Adrenal gland (tissue), 12 donors: ENCODE data around the gene ENDOD1. TPM values are rescaled to one million over a fixed set of nuclear protein-coding genes. Genes with fewer than 3 reads are reported as not detected.

ENCODE experiments used
- DNase-seq, 7 donors: peaks; one replicate each; pipeline ENCODE4 v3.0.0-alpha.2; 2019 to 2020
- H3K27ac ChIP-seq, 5 donors: fragments of 200-600 bp; sonication (generic) in 4 of 5; 1 replicate in 3 of 5; 2 replicates in 2 of 5; pipeline versions ENCODE4 v1.5.1 to v1.8.0; 2016 to 2020; ENCODE audit warnings: mild to moderate bottlenecking in 1 of 5
- H3K27me3 ChIP-seq: fragments of 200-600 bp; 2 replicates; pipeline ENCODE4 v1.8.0; 2021
- H3K36me3 ChIP-seq, 2 donors: fragments of 200-600 bp; replicated peaks in 1 of 2; 1 replicate in 1 of 2; 2 replicates in 1 of 2; pipeline versions ENCODE4 v1.5.1 to v1.8.0; 2018 to 2022
- H3K4me1 ChIP-seq, 2 donors: fragments of 200-600 bp; replicated peaks in 1 of 2; 1 replicate in 1 of 2; 2 replicates in 1 of 2; pipeline versions ENCODE4 v1.5.1 to v1.8.0; 2018 to 2021
- H3K4me3 ChIP-seq, 4 donors: fragments of 200-600 bp; sonication (generic) in 3 of 4; one replicate each; pipeline ENCODE4 v1.5.1; 2016 to 2018
- H3K9me3 ChIP-seq, 3 donors: fragments of 200-600 bp; sonication (generic) in 1 of 3; replicated peaks in 1 of 3; 1 replicate in 2 of 3; 2 replicates in 1 of 3; pipeline versions ENCODE4 v1.5.1 to v1.8.0; 2016 to 2021
- POLR2A ChIP-seq, 2 donors: fragments of 450-650 bp; IDR thresholded peaks; one replicate each; pipeline ENCODE4 v1.6.1; 2017; ENCODE audit warnings: antibody characterized with exemption in 2 of 2, mild to moderate bottlenecking in 2 of 2, moderate library complexity in 1 of 2
- WGBS, 4 donors: extraction: QIAGEN DNeasy Blood & Tissue Kit in 2 of 4; methylation state at CpG; one replicate each; pipeline versions ENCODE4 v1.1.5 to v1.1.7; 2013 to 2017; 5-methylcytosine and 5-hydroxymethylcytosine counted together
- intact Hi-C, 2 donors: fragments of 100-400 bp; cut with DNase I; formaldehyde crosslinking; loops; one replicate each; pipeline versions ENCODE4 v1.14.1 to v1.15.0; 2022 to 2023
- polyA plus RNA-seq, 3 donors: library from polyadenylated mRNA; stranded (reverse); fragments of 200-250 nt in 2 of 3; fragments of 350-450 nt in 1 of 3; fragmentation: Illumina TruSeq in 1 of 3; extraction: RNeasy Lipid Tissue Mini Kit (QIAGEN cat#74804) in 1 of 3; gene quantifications; one replicate each; pipeline ENCODE4 v1.2.3, GENCODE V29; 2013 to 2014
- total RNA-seq, 9 donors: library from RNA; depleted of rRNA in 4 of 9; stranded (reverse); fragments of >200 nt in 4 of 9; fragments of 120-200 nt in 1 of 9; fragmentation: NEBNext Ultra II Directional in 1 of 9; extraction: Animal tissue kit (Norgen Biotek cat#: 25700) in 1 of 9; gene quantifications; one replicate each; pipeline versions ENCODE4 v1.1.0 to v1.2.4, GENCODE V29; 2013 to 2023
- TF ChIP-seq, protein P1 (sequence below), 6 experiments: fragments of 450-650 bp in 4 of 6; fragments of 200-600 bp in 2 of 6; sonication (generic) in 1 of 6; IDR thresholded peaks; 1 replicate in 5 of 6; 2 replicates in 1 of 6; pipeline versions ENCODE4 v1.5.1 to v1.8.0; 2016 to 2021; ENCODE audit warnings: antibody characterized with exemption in 6 of 6, mild to moderate bottlenecking in 2 of 6, moderate library complexity in 1 of 6
- donor health status: healthy with polysubstance abuse.
- donor health status: Bipolar disorder and iron deficiency.
- donor health status: DM: yes; HTN: yes; CAD: no.
- donor health status: DM: no; HTN: no; CAD: no.
- donor health status: DM: no; HTN: no; CAD: no.
- donor health status: DM: yes; HTN: yes; CAD: no.

Gene ENDOD1
- total and polyA plus RNA-seq, 12 donors = 6.1 to 61.6 (median 32.8) TPM

DNA sequence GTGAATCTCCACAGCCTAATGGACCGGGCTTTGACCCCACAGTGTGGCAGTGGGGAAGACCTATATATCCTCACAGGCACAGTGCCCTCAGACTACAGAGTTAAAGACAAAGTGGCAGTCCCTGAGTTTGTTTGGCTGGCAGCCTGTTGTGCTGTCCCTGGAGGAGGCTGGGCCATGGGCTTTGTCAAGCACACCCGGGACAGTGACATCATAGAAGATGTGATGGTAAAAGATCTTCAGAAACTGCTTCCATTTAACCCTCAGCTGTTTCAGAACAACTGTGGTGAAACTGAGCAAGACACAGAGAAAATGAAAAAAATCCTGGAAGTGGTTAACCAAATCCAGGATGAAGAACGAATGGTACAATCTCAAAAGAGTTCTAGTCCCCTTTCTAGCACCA lies 39.0 kb downstream of the ENDOD1 start:
- no peak overlapping the region for H3K4me3 ChIP-seq
- WGBS, 4 donors = 72 to 83% (median 79%) methylated on average over 3 of the region's 3 CpGs
- intact Hi-C loops = no loop called here

DNA sequence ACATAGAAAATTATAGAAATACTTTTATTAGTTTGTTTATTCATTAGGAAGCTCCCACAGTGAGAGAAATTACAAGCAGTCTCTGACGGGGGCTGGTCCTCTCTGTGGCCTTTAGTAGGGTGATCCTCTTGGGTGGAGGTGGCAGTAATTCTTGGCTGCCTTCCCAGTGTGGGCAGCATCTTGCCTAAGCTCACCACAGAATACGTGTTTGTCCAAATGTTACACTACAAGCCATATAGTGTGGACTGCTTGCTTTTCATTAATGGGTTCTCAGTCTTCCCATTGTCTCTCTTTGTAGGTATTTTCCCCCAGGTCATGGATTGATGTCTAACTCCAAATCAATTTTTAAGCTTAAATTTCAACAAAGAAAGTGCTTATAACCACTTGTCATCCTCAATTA lies 43.3 kb downstream of the ENDOD1 start:
- TF ChIP-seq POLR2A (IDR thresholded peaks at IDR 0.05) = no peak
- TF ChIP-seq, protein P1, sequence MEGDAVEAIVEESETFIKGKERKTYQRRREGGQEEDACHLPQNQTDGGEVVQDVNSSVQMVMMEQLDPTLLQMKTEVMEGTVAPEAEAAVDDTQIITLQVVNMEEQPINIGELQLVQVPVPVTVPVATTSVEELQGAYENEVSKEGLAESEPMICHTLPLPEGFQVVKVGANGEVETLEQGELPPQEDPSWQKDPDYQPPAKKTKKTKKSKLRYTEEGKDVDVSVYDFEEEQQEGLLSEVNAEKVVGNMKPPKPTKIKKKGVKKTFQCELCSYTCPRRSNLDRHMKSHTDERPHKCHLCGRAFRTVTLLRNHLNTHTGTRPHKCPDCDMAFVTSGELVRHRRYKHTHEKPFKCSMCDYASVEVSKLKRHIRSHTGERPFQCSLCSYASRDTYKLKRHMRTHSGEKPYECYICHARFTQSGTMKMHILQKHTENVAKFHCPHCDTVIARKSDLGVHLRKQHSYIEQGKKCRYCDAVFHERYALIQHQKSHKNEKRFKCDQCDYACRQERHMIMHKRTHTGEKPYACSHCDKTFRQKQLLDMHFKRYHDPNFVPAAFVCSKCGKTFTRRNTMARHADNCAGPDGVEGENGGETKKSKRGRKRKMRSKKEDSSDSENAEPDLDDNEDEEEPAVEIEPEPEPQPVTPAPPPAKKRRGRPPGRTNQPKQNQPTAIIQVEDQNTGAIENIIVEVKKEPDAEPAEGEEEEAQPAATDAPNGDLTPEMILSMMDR (IDR thresholded peaks at IDR 0.05) = no peak
- DNase-seq = no peak
- Histone ChIP-seq H3K4me3 (no peak overlapping the region), H3K9me3 (no peaks in the 10 kb centered on the region), H3K27me3 (no peaks in the 10 kb centered on the region), H3K4me1 (peaks cover 9 to 29% of the 10 kb centered on the region in 2 donors), H3K27ac (no peak overlapping the region), H3K36me3 (peaks cover 0 to 4% of the 10 kb centered on the region in 2 donors)
- intact Hi-C loops = no loop called here
- 58 to 78% (median 67%) methylated on average over 2 of the region's 2 CpGs for WGBS, 4 donors

More for the DNA sequence above, 39.0 kb downstream of the ENDOD1 start:
- Histone ChIP-seq H3K36me3 (peaks cover 0 to 4% of the 10 kb centered on the region in 2 donors), H3K9me3 (no peaks in the 10 kb centered on the region), H3K4me1 (peaks cover 0 to 15% of the 10 kb centered on the region in 2 donors), H3K27me3 (no peaks in the 10 kb centered on the region), H3K27ac (no peak overlapping the region)
- TF ChIP-seq, protein P1 (IDR thresholded peaks at IDR 0.05) = no peak
- no peak for TF ChIP-seq POLR2A (IDR thresholded peaks at IDR 0.05)
- DNase-seq = no peak

DNA sequence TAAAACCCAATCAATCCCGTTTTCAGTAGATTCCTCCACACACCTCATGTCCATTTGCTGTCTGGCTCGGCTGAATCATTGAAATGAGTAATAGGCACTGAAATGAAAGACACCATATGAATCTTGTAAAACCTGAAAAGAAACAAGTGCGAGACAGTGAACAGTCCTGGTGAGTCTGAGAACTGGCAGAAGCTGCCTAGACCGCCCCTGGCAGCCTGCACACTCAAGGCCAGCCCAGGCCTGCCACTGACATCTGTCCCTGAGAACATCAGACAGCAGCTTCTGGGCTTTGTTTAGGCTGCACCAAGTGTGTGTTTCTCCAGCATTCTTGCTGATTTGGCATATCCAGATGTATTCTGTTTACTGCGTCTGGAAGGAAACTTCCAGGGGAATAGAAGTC lies 44.8 kb downstream of the ENDOD1 start:
- WGBS, 4 donors = 22 to 33% (median 29%) methylated on average over 5 of the region's 5 CpGs
- peak overlapping the region; percentile 10 to 74 (median 39) for H3K27ac ChIP-seq
- H3K36me3 ChIP-seq = no peaks in the 10 kb centered on the region
- no peaks in the 10 kb centered on the region for H3K27me3 ChIP-seq
- TF ChIP-seq, protein P1 (IDR thresholded peaks at IDR 0.05) = no peak
- peak in 1 of 2 donors; percentile 22 for TF ChIP-seq POLR2A (IDR thresholded peaks at IDR 0.05)
- H3K9me3 ChIP-seq = no peaks in the 10 kb centered on the region
- intact Hi-C loops = no loop called here
- H3K4me3 ChIP-seq = peak overlapping the region in 1 of 4 donors; percentile 23
- peak; percentile 60 to 89 (median 72) for DNase-seq
- peaks cover 9 to 21% of the 10 kb centered on the region in 2 donors for H3K4me1 ChIP-seq

DNA sequence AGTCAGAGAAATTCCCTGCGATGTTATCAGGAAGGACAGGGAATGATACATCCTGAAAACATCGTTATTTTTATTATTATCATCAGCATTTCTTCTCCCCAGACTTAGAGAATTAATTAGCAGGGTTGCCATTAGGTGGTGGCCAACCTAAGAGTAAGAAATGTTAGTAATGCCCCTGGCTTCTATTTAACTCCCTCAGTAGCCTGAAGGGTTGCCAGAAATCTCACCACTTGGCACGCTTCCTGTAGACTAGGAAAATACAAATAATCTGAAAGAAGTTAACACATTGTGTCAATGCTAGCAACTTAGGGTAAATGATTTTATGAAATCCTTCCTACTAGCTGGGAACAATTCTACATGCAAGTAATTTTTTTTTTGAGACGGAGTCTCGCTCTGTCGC lies 45.5 kb downstream of the ENDOD1 start:
- intact Hi-C loops = loop anchor here in 1 of 2 donors (5.0 kb wide), 1 partner anchor 48 kb away; the partner anchor contains the start of gene ENDOD1
- H3K27ac ChIP-seq = peak overlapping the region; percentile 10 to 74 (median 39)

More for the DNA sequence above, 45.5 kb downstream of the ENDOD1 start:
- 26 to 43% (median 31%) methylated on average over 3 to 6 of the region's 6 CpGs for WGBS, 4 donors
- Histone ChIP-seq H3K27me3 (no peaks in the 10 kb centered on the region), H3K4me3 (peak overlapping the region in 1 of 4 donors; percentile 23), H3K36me3 (no peaks in the 10 kb centered on the region), H3K4me1 (peaks cover 9 to 15% of the 10 kb centered on the region in 2 donors), H3K9me3 (no peaks in the 10 kb centered on the region)
- DNase-seq = peak in 4 of 7 donors; percentile 26 to 49 (median 39)
- no peak for TF ChIP-seq POLR2A (IDR thresholded peaks at IDR 0.05)
- TF ChIP-seq, protein P1 (IDR thresholded peaks at IDR 0.05) = no peak
